ENCODE measurements around the gene RNU6-9.

- TF ChIP-seq NR1H2 (CRISPR knock-in tag; IDR thresholded peaks at IDR 0.05) (no peak), SP1 (CRISPR knock-in tag; conservative IDR thresholded peaks at IDR 0.05) (no peak; the same call in 1 of the 2 replicates), ETV6 (CRISPR knock-in tag; IDR thresholded peaks at IDR 0.05) (no peak), USF2 (CRISPR knock-in tag; IDR thresholded peaks at IDR 0.05) (no peak; the same call in 1 of the 2 replicates), NR3C1 (CRISPR knock-in tag; conservative IDR thresholded peaks at IDR 0.05; ENCODE audit: low read depth) (no peak), ATF1 (CRISPR knock-in tag; IDR thresholded peaks at IDR 0.05) (no peak), RORB (CRISPR knock-in tag; IDR thresholded peaks at IDR 0.05) (no peak), RELA (CRISPR knock-in tag; IDR thresholded peaks at IDR 0.05; ENCODE audit: borderline replicate concordance) (no peak), GTF2I (CRISPR knock-in tag; conservative IDR thresholded peaks at IDR 0.05) (no peak), GRHL2 (CRISPR knock-in tag; IDR thresholded peaks at IDR 0.05; ENCODE audit: insufficient replicate concordance, severe bottlenecking) (no peak), E2F1 (CRISPR knock-in tag; IDR thresholded peaks at IDR 0.05) (no peak)
- TF ChIP-seq, protein P1, sequence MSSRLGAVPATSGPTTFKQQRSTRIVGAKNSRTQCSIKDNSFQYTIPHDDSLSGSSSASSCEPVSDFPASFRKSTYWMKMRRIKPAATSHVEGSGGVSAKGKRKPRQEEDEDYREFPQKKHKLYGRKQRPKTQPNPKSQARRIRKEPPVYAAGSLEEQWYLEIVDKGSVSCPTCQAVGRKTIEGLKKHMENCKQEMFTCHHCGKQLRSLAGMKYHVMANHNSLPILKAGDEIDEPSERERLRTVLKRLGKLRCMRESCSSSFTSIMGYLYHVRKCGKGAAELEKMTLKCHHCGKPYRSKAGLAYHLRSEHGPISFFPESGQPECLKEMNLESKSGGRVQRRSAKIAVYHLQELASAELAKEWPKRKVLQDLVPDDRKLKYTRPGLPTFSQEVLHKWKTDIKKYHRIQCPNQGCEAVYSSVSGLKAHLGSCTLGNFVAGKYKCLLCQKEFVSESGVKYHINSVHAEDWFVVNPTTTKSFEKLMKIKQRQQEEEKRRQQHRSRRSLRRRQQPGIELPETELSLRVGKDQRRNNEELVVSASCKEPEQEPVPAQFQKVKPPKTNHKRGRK (CRISPR knock-in tag; IDR thresholded peaks at IDR 0.05; ENCODE audit: borderline replicate concordance): no peak
- TF ChIP-seq, protein P2, sequence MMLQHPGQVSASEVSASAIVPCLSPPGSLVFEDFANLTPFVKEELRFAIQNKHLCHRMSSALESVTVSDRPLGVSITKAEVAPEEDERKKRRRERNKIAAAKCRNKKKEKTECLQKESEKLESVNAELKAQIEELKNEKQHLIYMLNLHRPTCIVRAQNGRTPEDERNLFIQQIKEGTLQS (CRISPR knock-in tag; conservative IDR thresholded peaks at IDR 0.05): no peak
- TF ChIP-seq, protein P3, sequence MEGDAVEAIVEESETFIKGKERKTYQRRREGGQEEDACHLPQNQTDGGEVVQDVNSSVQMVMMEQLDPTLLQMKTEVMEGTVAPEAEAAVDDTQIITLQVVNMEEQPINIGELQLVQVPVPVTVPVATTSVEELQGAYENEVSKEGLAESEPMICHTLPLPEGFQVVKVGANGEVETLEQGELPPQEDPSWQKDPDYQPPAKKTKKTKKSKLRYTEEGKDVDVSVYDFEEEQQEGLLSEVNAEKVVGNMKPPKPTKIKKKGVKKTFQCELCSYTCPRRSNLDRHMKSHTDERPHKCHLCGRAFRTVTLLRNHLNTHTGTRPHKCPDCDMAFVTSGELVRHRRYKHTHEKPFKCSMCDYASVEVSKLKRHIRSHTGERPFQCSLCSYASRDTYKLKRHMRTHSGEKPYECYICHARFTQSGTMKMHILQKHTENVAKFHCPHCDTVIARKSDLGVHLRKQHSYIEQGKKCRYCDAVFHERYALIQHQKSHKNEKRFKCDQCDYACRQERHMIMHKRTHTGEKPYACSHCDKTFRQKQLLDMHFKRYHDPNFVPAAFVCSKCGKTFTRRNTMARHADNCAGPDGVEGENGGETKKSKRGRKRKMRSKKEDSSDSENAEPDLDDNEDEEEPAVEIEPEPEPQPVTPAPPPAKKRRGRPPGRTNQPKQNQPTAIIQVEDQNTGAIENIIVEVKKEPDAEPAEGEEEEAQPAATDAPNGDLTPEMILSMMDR (IDR thresholded peaks at IDR 0.05): no peak
These were observed 31.3 kb downstream of the RNU6-9 start for GRCh38 chr19:924553-925086.

Data from WTC11 (cell line).